Measurements from ENCODE around the gene PLEKHJ1.

GRCh38 chr19:2197270-2197669 is 38.9 kb downstream of the PLEKHJ1 start:
- TF ChIP-seq POLR2A (IDR thresholded peaks at IDR 0.05): no peak
- TF ChIP-seq CTCF (IDR thresholded peaks at IDR 0.05): no peak
